GM19395 (cell line): ENCODE measurements around the gene CEBPG.

Experiments used
- ATAC-seq: cut with Tn5 transposase; IDR thresholded peaks from one replicate; pipeline ENCODE4 v1.9.1; 2021; ENCODE audit warnings: mild to moderate bottlenecking, moderate library complexity; ENCODE audit not compliant: unreplicated experiment

Gene CEBPG

DNA sequence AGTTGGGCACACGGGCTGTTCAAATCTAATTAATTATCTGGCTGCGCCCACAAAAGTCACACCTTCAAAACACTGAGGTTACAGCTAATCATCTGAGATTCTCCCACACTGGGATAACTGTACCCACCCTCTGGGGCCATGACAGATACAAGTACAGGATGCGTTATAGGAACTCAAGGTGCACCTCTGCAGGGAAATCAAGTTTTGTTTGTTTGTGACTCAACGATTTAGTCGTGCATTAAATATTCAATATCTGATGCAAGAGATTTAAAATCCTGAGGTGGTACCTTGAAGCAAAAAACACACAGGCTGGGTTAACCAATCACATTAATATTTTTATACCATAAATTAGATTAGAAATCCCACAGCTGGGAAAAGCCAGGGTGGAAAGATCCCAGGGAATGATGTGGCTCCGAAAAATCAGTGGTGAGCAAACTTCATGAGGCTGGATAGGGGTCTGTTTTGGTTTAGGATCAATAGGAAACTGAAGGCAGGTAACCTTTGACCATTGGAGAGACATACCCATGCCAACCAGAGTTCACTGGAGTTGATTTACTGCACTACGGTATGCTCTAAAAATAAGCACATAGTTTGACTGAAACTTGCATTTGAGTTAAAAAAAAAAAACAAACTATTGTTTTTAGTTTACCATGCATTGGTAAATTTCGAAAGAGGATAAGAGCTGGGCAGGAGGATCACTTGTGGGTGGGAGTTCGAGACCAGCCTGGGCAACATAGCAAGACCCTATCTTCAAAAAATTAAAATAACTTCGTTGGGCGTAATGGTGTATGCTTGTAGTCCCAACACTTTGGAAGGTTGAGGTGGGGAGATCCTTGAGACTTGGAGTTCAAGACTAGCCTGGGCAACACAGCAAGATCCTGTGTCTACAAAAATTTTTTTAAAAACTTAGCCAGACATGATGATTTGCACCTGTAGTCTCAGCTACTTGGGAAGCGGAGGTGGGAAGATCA, 23.9 kb upstream of the CEBPG start:
- no peak for ATAC-seq

DNA sequence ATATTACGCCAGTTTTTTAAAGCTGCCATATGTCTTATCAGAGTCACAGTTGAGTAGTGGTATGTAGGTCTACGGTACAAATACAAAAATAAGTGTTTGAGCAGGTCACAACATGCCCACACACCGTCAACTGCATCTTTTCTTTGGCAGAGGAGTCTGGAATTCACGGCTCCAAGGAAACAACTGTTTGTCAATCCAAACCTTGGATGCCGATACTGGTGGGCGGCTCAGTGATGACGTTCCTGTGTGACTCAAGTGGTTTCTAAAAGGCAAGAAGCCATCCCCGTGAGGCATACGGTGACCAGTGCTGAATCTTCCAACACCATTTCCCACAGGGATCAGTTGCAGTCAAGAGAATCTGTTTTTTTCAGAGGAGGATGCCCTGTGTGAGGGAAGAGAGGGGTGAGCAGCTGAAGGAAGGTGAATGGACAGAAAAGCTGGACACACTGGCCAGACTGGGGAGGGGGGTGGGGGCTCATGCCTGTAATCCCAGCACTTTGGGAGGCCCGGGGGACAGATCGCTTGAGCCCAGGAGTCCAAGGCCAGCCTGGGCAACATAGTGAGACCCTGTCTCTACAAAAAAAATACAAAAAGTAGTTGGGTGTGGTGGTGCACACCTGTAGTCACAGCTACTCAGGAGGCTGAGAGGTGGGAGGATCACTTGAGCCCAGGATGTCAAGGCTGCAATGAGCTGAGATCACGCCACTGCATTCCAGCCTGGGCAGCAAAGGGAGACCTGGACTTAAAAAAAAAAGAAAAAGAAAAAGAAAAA, 22.8 kb upstream of the CEBPG start:
- no peak for ATAC-seq

- no peak for ATAC-seq
These were observed 18.0 kb upstream of the CEBPG start for GRCh38 chr19:33355535-33355934.

- ATAC-seq: no peak
These were observed 16.0 kb upstream of the CEBPG start for GRCh38 chr19:33357556-33357955.

- ATAC-seq: no peak
These were observed 15.1 kb upstream of the CEBPG start for GRCh38 chr19:33358408-33358807.

- ATAC-seq: no peak
These were observed 13.9 kb upstream of the CEBPG start for GRCh38 chr19:33359581-33359980.

GRCh38 chr19:33362508-33363228, 10.8 kb upstream of the CEBPG start:
- no peak for ATAC-seq

GRCh38 chr19:33363476-33363875, 10.0 kb upstream of the CEBPG start:
- no peak for ATAC-seq

DNA sequence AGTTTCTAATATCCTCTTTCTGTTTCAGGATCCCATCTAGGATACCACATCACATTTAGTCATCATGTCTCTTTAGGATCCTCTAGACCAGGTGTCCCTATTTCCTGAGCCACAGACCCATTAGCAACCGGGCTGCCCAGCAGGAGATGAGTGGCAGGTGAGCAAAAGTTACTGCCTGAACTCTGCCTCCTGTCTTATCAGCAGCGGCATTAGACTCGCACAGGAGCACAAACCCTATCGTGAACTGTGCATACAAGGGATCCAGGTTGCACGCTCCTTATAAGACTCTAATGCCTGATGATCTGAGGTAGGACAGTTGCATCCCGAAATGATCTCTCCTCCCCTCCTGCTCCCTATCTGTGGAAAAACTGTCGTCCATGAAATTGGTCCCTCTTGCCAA, 7.8 kb upstream of the CEBPG start:
- no peak for ATAC-seq

GRCh38 chr19:33366127-33366526, 7.4 kb upstream of the CEBPG start:
- ATAC-seq: no peak

- no peak for ATAC-seq
These were observed 6.6 kb upstream of the CEBPG start for GRCh38 chr19:33366897-33367296.

GRCh38 chr19:33368074-33368864, 5.2 kb upstream of the CEBPG start:
- no peak for ATAC-seq

GRCh38 chr19:33370783-33371182, 2.7 kb upstream of the CEBPG start:
- no peak for ATAC-seq

GRCh38 chr19:33374236-33374714, 766 bp downstream of the CEBPG start:
- ATAC-seq: no peak

- no peak for ATAC-seq
These were observed 1.8 kb downstream of the CEBPG start for GRCh38 chr19:33375156-33375836.

DNA sequence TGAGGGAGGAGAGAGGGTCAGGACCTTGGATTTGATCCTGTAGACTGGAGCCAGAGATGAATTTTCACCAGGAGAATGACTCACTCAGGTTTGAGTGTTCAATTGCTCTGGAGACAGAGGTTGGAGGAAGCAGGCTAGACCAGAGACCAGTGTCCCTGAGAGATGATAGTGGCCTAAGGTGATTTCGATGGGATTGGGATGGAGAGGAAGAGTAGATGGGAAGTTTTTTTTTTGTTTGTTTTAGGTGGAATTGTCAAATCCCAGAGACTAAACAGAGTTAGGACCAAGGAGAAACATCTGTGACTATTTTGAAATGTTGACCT, 2.3 kb downstream of the CEBPG start:
- ATAC-seq: no peak

- ATAC-seq: no peak
These were observed 2.9 kb downstream of the CEBPG start for GRCh38 chr19:33376423-33376822.

DNA sequence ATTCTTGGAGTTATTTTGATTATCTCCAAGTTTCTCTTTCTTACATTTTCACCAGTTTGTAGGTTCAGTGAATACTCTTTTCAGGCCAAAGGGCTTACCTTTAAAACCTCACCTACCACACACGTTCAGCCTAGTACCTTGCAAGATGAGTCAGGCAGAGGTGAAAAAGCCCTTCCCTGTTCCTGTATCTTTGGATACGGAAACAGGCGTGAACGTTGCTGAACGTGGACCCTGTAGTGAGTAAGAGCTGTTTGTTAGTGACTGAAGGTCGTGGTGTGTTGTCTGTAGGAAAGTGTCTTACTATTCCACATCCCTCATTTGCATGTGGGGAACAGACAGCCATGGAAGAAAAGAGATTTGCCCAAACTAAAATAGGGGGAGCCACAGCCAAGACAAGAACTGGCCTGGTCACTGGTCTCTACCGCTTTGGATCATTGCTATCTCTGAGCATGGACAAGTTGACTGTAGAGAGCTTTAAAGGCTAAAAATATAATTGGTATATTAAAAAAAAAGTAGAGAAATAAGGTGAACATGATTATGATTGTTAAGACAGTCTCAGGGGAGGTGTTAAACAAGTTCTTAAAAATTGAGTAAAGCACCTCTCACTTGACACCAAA, 3.5 kb downstream of the CEBPG start:
- no peak for ATAC-seq
